ENCODE data around the gene YAF2.

Gene YAF2

GRCh38 chr12:42238240-42239140, at the start of gene YAF2:
YAF2 (minus strand) TSS chr12:42238248; CDS start chr12:42238180, 68 bp downstream.
- peak; percentile 24 for DNase-seq (ENCODE audit: low read depth, low spot score)

- DNase-seq (ENCODE audit: low read depth, low spot score): no peak
Measured at GRCh38 chr12:42286741-42287140, 48.7 kb upstream of the YAF2 start.

- no peak for DNase-seq (ENCODE audit: low read depth, low spot score)
Measured at GRCh38 chr12:42285431-42285830, 47.4 kb upstream of the YAF2 start.

- DNase-seq (ENCODE audit: low read depth, low spot score): no peak
Measured at GRCh38 chr12:42284876-42285275, 46.8 kb upstream of the YAF2 start.

GRCh38 chr12:42284157-42284556, 46.1 kb upstream of the YAF2 start:
- DNase-seq (ENCODE audit: low read depth, low spot score): no peak

GRCh38 chr12:42283739-42284138, 45.7 kb upstream of the YAF2 start:
- DNase-seq (ENCODE audit: low read depth, low spot score): no peak

GRCh38 chr12:42282294-42282693, 44.2 kb upstream of the YAF2 start:
- no peak for DNase-seq (ENCODE audit: low read depth, low spot score)

GRCh38 chr12:42281844-42282243, 43.8 kb upstream of the YAF2 start:
- DNase-seq (ENCODE audit: low read depth, low spot score): no peak

GRCh38 chr12:42281278-42281677, 43.2 kb upstream of the YAF2 start:
- DNase-seq (ENCODE audit: low read depth, low spot score): no peak

- no peak for DNase-seq (ENCODE audit: low read depth, low spot score)
Measured at GRCh38 chr12:42278128-42278510, 40.1 kb upstream of the YAF2 start.

- DNase-seq (ENCODE audit: low read depth, low spot score): no peak
Measured at GRCh38 chr12:42277396-42278127, 39.5 kb upstream of the YAF2 start.

GRCh38 chr12:42275499-42275898, 37.5 kb upstream of the YAF2 start:
- no peak for DNase-seq (ENCODE audit: low read depth, low spot score)

- no peak for DNase-seq (ENCODE audit: low read depth, low spot score)
Measured at GRCh38 chr12:42273706-42274105, 35.7 kb upstream of the YAF2 start.

GRCh38 chr12:42270596-42270995, 32.5 kb upstream of the YAF2 start:
- DNase-seq (ENCODE audit: low read depth, low spot score): no peak

GRCh38 chr12:42267413-42268190, 29.6 kb upstream of the YAF2 start:
- DNase-seq (ENCODE audit: low read depth, low spot score): no peak

- DNase-seq (ENCODE audit: low read depth, low spot score): no peak
Measured at GRCh38 chr12:42266579-42267230, 28.7 kb upstream of the YAF2 start.

GRCh38 chr12:42262271-42262670, 24.2 kb upstream of the YAF2 start:
- DNase-seq (ENCODE audit: low read depth, low spot score): no peak

- DNase-seq (ENCODE audit: low read depth, low spot score): no peak
Measured at GRCh38 chr12:42261708-42262107, 23.7 kb upstream of the YAF2 start.

GRCh38 chr12:42260518-42260917, 22.5 kb upstream of the YAF2 start:
- DNase-seq (ENCODE audit: low read depth, low spot score): no peak

GRCh38 chr12:42259699-42260098, 21.7 kb upstream of the YAF2 start:
- no peak for DNase-seq (ENCODE audit: low read depth, low spot score)

- DNase-seq (ENCODE audit: low read depth, low spot score): no peak
Measured at GRCh38 chr12:42255866-42256261, 17.8 kb upstream of the YAF2 start.

All from brain pericyte (primary cell).